Measurements from ENCODE around the gene VTI1A.

VTI1A gene

DNA sequence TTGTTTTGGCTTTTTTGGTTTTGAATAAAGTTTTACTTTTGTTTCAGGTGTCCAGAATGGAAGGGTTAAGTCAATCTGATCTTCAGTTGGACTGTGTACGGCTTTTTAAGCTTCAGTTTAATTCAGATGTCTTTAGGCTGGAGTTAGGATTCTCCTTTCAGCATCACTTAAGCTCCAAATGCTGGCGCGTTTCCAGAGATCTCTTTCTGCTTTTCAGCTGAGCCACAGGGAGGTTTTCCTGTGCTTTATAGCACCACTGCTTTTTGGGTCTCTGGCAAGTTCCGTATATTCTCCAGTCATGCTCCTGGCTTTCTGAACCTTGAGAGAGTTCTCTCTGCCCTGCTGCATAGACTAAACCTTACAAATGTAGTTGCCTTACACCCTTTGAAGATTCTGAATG lies 60.0 kb downstream of the VTI1A start:
- no peak for TF ChIP-seq GATA1 (IDR thresholded peaks at IDR 0.05; ENCODE audit: low read depth, low read length)
- TF ChIP-seq POLR2A (IDR thresholded peaks at IDR 0.05; ENCODE audit: low read length), result no peak
- no peak for DNase-seq

DNA sequence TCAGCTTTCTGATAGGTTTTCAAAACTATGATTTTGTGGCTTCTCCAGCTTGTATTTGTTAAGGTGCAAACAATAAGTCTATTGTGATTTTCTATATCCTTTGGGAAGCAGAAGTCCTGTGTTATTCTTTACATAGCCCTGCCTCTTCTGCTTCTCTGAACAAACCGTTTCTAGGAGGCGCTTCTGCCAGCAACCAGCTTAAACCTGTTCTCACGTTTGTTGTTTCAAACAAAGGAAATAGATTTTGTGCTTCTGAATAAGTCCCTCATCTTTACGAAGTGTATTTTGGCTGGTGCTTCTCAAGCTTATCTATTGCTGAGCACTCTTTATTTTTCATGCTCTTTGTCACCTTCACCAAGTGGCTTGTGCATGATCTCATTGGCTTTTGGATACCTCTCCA lies 61.0 kb downstream of the VTI1A start:
- TF ChIP-seq GATA1 (IDR thresholded peaks at IDR 0.05; ENCODE audit: low read depth, low read length) (no peak), POLR2A (IDR thresholded peaks at IDR 0.05; ENCODE audit: low read length) (no peak)

DNA sequence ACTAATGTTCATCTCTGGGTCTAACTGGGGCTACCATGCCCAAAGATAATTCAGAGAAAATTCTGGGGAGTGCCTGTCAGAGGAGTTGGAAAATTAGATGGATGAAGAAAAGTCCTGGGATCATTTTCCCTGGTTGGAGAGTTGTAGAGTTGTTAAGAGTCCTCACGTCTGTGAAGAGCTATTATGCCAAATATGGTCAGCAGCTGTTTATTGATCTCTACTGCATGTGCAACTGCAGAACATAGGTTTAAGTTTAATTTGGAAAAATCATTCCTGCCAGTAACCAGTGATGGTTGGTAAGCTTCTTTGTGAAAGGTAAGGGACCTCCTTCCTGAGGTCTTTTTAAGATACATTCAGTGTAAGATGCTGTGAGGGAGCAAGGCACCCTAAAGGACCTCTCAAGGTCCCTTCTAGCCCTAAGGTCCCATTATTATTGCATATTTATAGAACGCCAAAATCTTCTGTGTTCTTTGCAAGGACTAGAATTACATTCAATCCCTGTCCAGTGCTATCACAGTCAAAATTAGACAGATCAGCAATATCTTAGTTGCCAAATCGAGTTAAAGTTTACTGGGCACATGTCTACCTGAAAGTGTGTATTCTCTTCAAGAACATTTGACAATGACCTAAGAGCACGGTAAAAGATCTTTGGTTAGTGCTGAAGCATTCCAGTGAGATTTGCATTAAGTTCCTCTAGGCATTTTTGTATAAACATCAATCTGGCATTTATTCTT lies 62.7 kb downstream of the VTI1A start:
- TF ChIP-seq POLR2A (IDR thresholded peaks at IDR 0.05; ENCODE audit: low read length) (no peak), GATA1 (IDR thresholded peaks at IDR 0.05; ENCODE audit: low read depth, low read length) (no peak)
- DNase-seq, result no peak

More for the DNA sequence above, 61.0 kb downstream of the VTI1A start:
- no peak for DNase-seq

DNA sequence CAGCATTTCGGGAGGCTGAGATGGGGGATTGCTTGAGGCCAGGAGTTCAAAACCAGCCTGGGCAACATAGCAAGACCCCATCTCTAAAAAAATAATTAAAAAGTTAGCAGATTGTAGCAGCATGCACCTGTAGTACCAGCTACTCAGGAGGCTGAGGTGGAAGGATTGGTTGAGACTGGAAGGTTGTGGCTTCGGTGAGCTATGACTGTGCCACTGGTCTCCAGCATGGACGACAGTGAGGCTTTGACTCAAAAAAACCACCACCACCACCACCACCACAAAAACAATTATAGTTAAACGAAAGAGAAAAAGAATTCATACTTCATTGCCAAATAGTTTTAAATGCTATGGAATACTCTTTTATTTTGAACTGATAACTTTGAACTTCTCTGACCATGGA lies 63.4 kb downstream of the VTI1A start:
- TF ChIP-seq POLR2A (IDR thresholded peaks at IDR 0.05; ENCODE audit: low read length) (no peak), GATA1 (IDR thresholded peaks at IDR 0.05; ENCODE audit: low read depth, low read length) (no peak)
- DNase-seq, result no peak

DNA sequence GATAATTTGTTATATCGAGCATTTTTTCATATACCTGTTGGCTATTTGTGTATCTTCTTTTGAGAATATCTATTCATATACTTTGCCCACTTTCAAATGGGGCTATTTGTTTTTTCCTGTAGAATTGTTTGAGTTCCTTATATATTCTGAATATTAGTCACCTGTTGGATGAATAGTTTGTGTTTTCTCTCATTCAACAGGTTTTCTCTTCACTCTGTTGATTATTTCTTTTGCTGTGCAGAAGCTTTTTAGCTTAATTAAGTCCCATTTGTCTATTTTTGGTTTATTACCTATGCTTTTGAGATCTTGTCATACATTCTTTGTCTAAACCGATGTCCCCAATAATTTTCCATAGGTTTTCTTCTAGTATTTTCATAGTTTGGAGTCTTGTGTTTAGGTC lies 65.3 kb downstream of the VTI1A start:
- no peak for TF ChIP-seq POLR2A (IDR thresholded peaks at IDR 0.05; ENCODE audit: low read length)
- no peak for TF ChIP-seq GATA1 (IDR thresholded peaks at IDR 0.05; ENCODE audit: low read depth, low read length)
- DNase-seq, result no peak

DNA sequence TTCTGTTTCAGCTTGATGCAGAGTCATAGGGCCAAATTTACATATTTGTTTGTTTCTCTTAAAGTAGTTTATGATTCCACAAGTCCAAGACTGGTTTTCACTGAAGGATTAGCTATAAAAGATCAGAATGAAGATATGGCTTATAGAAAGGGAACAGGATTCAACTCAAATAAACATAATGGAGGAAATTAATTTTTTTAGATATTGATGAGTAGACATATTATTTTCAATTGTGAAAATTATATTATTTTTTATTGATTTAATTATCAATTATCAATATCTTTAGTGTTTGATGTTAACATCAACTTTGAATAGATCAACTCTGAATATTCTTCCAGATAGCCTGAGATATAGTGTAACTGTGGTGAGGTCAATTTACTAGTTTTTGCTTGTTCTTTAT lies 68.1 kb downstream of the VTI1A start:
- no peak for TF ChIP-seq POLR2A (IDR thresholded peaks at IDR 0.05; ENCODE audit: low read length)
- TF ChIP-seq GATA1 (IDR thresholded peaks at IDR 0.05; ENCODE audit: low read depth, low read length), result no peak
- no peak for DNase-seq

- DNase-seq, result peak; percentile 6 to 54
- no peak for TF ChIP-seq GATA1 (IDR thresholded peaks at IDR 0.05; ENCODE audit: low read depth, low read length)
- no peak for TF ChIP-seq POLR2A (IDR thresholded peaks at IDR 0.05; ENCODE audit: low read length)
Observed at GRCh38 chr10:112515852-112516251, 68.8 kb downstream of the VTI1A start.

DNA sequence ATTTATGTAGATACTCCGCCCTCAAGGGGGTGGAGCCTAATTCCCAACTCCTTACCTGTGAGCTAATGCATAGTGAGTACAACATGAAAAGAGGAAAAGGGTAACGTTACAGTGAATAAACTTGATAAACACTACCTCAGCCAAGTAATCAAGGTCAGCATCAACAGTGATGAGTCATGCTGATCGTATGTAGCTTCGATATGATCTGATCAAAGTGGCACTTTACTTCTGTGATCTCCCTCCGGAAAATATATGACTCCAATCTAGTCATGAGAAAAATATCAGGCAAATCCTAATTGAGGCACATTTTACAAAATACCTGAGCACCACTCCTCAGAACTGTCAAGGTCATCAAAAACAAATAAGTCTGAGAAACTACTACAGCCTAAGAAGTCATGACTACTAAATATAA lies 70.4 kb downstream of the VTI1A start:
- no peak for TF ChIP-seq GATA1 (IDR thresholded peaks at IDR 0.05; ENCODE audit: low read depth, low read length)
- TF ChIP-seq POLR2A (IDR thresholded peaks at IDR 0.05; ENCODE audit: low read length), result no peak
- no peak for DNase-seq

GRCh38 chr10:112519133-112519761 lies 72.2 kb downstream of the VTI1A start:
- TF ChIP-seq GATA1 (IDR thresholded peaks at IDR 0.05; ENCODE audit: low read depth, low read length), result no peak
- TF ChIP-seq POLR2A (IDR thresholded peaks at IDR 0.05; ENCODE audit: low read length), result no peak
- DNase-seq, result no peak

DNA sequence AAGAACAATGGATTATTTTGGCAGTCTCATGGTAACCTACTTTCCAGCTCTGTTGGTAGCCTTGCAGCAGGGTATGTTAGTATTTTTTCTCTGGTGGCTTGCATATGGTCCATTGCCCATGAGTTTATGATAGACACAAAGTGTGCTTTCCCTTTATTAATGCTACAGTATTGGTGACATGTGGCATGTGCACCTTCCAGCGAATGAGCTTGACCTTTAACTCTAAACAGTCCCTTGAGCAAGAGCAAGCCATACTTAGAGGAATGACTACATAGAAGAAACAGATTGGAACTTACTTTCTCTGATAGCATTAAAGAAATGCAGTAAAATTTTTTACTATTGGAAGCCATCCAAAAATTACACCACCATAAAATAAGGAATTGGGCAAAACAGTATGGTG lies 73.9 kb downstream of the VTI1A start:
- no peak for TF ChIP-seq GATA1 (IDR thresholded peaks at IDR 0.05; ENCODE audit: low read depth, low read length)
- TF ChIP-seq POLR2A (IDR thresholded peaks at IDR 0.05; ENCODE audit: low read length), result no peak
- no peak for DNase-seq

- no peak for DNase-seq
- TF ChIP-seq GATA1 (IDR thresholded peaks at IDR 0.05; ENCODE audit: low read depth, low read length), result no peak
- TF ChIP-seq POLR2A (IDR thresholded peaks at IDR 0.05; ENCODE audit: low read length), result no peak
Observed at GRCh38 chr10:112524641-112525040, 77.6 kb downstream of the VTI1A start.

DNA sequence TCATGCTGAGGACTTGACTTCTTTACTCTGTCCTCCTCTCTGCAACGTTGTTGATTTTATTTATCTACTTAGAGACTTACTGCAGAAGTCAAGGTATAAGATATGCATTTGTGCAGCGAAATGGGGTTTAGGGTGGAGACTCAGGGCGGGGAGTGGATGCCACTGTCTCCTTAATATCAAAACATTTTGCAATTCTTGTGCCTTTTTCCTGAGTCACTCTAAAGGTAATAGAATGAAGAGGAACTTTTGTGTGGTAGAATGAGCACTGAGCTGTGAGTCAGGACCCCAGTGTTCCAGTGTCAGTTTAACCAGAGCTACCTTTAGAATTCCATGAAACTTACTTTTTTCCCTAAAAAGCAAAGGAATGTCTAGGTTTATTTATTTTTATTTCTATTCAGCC lies 78.2 kb downstream of the VTI1A start:
- no peak for TF ChIP-seq POLR2A (IDR thresholded peaks at IDR 0.05; ENCODE audit: low read length)
- no peak for TF ChIP-seq GATA1 (IDR thresholded peaks at IDR 0.05; ENCODE audit: low read depth, low read length)
- peak; percentile 12 to 30 for DNase-seq

DNA sequence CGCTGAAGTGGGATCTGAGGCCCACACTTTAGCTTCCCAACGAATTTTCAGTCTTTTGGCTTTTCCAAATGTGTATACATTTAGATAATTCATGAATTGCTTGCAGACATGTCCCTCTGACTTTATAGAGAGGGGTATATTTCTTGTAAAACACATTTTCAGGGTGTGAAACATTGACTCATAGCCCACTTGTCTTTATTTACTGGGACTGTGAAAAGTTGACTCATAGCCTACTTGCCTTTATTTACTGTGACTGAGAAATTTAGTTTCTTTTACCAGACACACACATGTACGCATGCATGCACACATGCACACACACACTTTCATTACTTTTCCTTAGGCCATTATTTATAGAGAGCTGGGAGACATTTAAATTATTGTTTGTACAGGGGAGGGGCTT lies 79.1 kb downstream of the VTI1A start:
- TF ChIP-seq GATA1 (IDR thresholded peaks at IDR 0.05; ENCODE audit: low read depth, low read length) (no peak), POLR2A (IDR thresholded peaks at IDR 0.05; ENCODE audit: low read length) (no peak)
- DNase-seq, result no peak

GRCh38 chr10:112526906-112527305 lies 79.9 kb downstream of the VTI1A start:
- no peak for TF ChIP-seq GATA1 (IDR thresholded peaks at IDR 0.05; ENCODE audit: low read depth, low read length)
- no peak for TF ChIP-seq POLR2A (IDR thresholded peaks at IDR 0.05; ENCODE audit: low read length)
- no peak for DNase-seq

DNA sequence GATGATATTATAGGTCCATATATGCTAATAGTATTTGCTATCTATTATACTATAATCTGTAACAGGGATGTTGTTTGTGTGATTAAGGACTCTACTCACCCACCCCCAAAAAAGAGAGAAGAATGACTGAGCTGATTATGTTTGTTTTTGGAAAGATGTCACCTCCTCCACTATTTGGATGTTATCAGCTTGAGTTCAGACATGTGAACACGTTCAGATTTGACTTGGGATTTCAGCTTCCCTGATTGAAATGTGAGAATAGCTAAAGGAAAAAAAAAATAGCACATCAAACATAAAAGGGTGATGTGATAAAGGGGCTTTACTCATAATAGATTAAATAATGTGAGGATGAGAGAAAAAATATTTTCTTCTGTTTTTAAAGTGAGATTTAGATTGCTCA lies 81.2 kb downstream of the VTI1A start:
- DNase-seq, result no peak
- TF ChIP-seq POLR2A (IDR thresholded peaks at IDR 0.05; ENCODE audit: low read length), result no peak
- no peak for TF ChIP-seq GATA1 (IDR thresholded peaks at IDR 0.05; ENCODE audit: low read depth, low read length)

All from erythroblast (primary cell).